ENCODE measurements around the gene FOXP4.
A peak's percentile ranks its signal among the peaks of the same experiment; 100 is the strongest.

DNA sequence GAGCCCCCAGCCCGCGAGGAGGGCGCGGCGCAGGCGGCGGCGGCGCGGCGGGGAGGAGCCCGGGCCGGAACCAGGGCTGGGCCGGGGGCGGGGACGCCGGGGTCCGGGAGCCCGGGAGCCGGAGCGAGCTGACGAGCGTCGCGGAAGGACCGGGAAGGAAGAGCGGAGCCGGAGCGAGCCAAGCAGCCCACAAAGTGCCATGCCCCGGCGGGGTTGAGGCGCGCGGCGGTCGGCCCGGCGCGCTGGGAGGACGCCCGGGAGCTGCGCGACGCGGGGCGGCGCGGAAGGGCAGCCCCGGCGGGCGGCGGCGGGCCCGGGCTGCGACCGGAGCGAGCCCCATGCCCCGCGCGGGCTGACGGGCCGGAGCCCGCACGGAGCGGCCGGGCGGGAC, 289 bp downstream of the FOXP4 start:
- TF ChIP-seq, protein P1, sequence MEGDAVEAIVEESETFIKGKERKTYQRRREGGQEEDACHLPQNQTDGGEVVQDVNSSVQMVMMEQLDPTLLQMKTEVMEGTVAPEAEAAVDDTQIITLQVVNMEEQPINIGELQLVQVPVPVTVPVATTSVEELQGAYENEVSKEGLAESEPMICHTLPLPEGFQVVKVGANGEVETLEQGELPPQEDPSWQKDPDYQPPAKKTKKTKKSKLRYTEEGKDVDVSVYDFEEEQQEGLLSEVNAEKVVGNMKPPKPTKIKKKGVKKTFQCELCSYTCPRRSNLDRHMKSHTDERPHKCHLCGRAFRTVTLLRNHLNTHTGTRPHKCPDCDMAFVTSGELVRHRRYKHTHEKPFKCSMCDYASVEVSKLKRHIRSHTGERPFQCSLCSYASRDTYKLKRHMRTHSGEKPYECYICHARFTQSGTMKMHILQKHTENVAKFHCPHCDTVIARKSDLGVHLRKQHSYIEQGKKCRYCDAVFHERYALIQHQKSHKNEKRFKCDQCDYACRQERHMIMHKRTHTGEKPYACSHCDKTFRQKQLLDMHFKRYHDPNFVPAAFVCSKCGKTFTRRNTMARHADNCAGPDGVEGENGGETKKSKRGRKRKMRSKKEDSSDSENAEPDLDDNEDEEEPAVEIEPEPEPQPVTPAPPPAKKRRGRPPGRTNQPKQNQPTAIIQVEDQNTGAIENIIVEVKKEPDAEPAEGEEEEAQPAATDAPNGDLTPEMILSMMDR (IDR thresholded peaks at IDR 0.05 in 8 of 11, conservative IDR thresholded peaks at IDR 0.05 in 3 of 11), result no peak
- TF ChIP-seq POLR2A (IDR thresholded peaks at IDR 0.05), result no peak
- peak in 2 of 3 donors; percentile 26 to 44 for TF ChIP-seq POLR2AphosphoS5 (IDR thresholded peaks at IDR 0.05)

All from spleen (tissue), 7 donors.